CD4-positive, alpha-beta memory T cell (primary cell): ENCODE measurements around the gene ZDHHC8. TPM values are rescaled to one million over a fixed set of nuclear protein-coding genes. Genes with fewer than 3 reads are reported as not detected.

Experiments used
- CTCF ChIA-PET: fragments of 350-600 bp; sonication (Branson Sonifier 250); formaldehyde crosslinking; loops from one replicate; lab custom pipeline; 2021; ENCODE audit warnings: inconsistent platforms; ENCODE audit not compliant: partially characterized antibody; lab: Charles Lee
- POLR2A ChIA-PET: fragments of 350-600 bp; sonication (Branson Sonifier 250); formaldehyde crosslinking; loops from one replicate; lab custom pipeline; 2021; ENCODE audit not compliant: partially characterized antibody; lab: Charles Lee
- DNase-seq, 5 donors: peaks; one replicate each; pipeline versions ENCODE4 v3.0.0 to v3.0.0-alpha.2; 2020 to 2022; ENCODE audit warnings: mixed read lengths in 1 of 5
- H3K27ac ChIP-seq: one replicate; pipeline ENCODE4 v1.7.0; 2013; ENCODE audit warnings: low read depth, low read length
- H3K27me3 ChIP-seq: 2 replicates; pipeline ENCODE4 v1.7.0; 2013; ENCODE audit warnings: mild to moderate bottlenecking, low read length, moderate library complexity; ENCODE audit not compliant: insufficient read depth
- H3K36me3 ChIP-seq: 2 replicates; pipeline ENCODE4 v1.7.0; 2013; ENCODE audit warnings: mild to moderate bottlenecking, low read length, moderate library complexity; ENCODE audit not compliant: insufficient read depth
- H3K4me1 ChIP-seq: 2 replicates; pipeline ENCODE4 v1.7.0; 2013; ENCODE audit warnings: mild to moderate bottlenecking, low read length, moderate library complexity; ENCODE audit not compliant: insufficient read depth
- H3K4me3 ChIP-seq, 2 donors: one replicate each; pipeline ENCODE4 v1.7.0; 2013; ENCODE audit warnings: low read length in 2 of 2, mild to moderate bottlenecking in 1 of 2
- H3K9me3 ChIP-seq, 2 donors: one replicate each; pipeline ENCODE4 v1.7.0; 2013; ENCODE audit warnings: low read length in 2 of 2, control low read depth in 1 of 2; ENCODE audit not compliant: control insufficient read depth in 1 of 2
- H3K27ac Mint-ChIP-seq, 7 donors: one replicate each; pipeline ENCODE4 v1.8.0; 2020 to 2021; ENCODE audit warnings: mixed read lengths in 7 of 7, mild to moderate bottlenecking in 6 of 7, inconsistent platforms in 3 of 7, moderate library complexity in 3 of 7
- H3K27me3 Mint-ChIP-seq, 2 donors: one replicate each; pipeline ENCODE4 v1.8.0; 2020 to 2021; ENCODE audit warnings: mixed read lengths in 2 of 2
- H3K36me3 Mint-ChIP-seq, 2 donors: one replicate each; pipeline ENCODE4 v1.8.0; 2020 to 2021; ENCODE audit warnings: mixed read lengths in 2 of 2, inconsistent platforms in 1 of 2, mild to moderate bottlenecking in 1 of 2
- H3K4me1 Mint-ChIP-seq, 4 donors: one replicate each; pipeline ENCODE4 v1.8.0; 2020 to 2021; ENCODE audit warnings: mixed read lengths in 4 of 4, mild to moderate bottlenecking in 1 of 4
- H3K4me3 Mint-ChIP-seq, 8 donors: one replicate each; pipeline ENCODE4 v1.8.0; 2020 to 2021; ENCODE audit warnings: mixed read lengths in 8 of 8, mild to moderate bottlenecking in 7 of 8, moderate library complexity in 6 of 8, inconsistent platforms in 3 of 8
- H3K9me3 Mint-ChIP-seq, 8 donors: one replicate each; pipeline ENCODE4 v1.8.0; 2020 to 2021; ENCODE audit warnings: mixed read lengths in 8 of 8, mild to moderate bottlenecking in 5 of 8, inconsistent platforms in 3 of 8, moderate library complexity in 1 of 8
- intact Hi-C: fragments of 100-400 bp; cut with micrococcal nuclease; formaldehyde crosslinking; loops from one replicate; pipeline ENCODE4 v1.15.1; 2023
- polyA plus RNA-seq, 2 donors: library from polyadenylated mRNA; unstranded; fragments of 300-500 nt; fragmentation: Illumina TruSeq; gene quantifications; one replicate each; pipeline ENCODE4 v1.2.3, GENCODE V29; 2021
- total RNA-seq, 2 experiments: library from RNA; stranded (reverse); gene quantifications; one replicate each; pipeline ENCODE4 v1.2.3, GENCODE V29; 2021

Gene ZDHHC8
- total and polyA plus RNA-seq, 4 experiments from 2014 or later = 1.0 to 81.7 (median 43.5) TPM

DNA sequence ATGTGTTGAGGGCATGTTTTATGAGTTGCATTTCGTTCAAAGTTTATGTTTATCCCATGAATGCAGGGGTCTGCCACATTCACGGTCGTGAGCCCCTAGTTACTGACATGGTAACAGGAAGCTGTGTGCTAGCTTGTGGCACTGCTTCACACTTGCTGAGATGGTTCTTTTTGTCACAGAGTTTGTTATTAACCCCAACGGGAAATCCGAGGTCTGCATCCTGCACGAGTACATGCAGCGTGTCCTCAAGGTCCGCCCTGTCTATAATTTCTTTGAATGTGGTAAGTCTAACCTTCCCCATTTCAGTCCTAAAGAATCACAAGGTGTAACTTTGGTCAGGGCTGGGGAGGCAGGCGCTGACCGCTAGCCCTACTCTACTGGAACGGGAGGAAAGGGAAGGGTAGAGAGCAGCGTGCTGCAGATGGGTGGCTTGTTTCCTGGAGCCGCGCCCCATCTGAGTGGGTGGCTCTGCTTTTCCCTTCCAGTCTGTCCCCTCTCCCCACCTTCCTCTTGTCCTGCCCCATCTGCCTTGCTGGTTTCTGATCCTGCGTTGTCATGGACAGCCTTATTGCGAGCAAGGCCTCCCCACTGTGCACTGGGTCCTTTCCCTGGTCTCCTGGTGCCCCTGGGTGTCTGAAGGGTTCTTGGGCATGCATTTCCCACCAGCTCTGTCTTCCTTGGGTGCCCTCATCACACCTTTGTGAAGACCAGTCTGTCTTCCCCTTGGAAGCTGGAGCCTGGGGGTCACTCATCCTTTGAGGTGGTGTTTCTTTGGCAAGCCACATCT, 39.7 kb upstream of the ZDHHC8 start:
- H3K4me1 ChIP-seq = peaks cover 17% of the 10 kb centered on the region
- no peaks in the 10 kb centered on the region for H3K9me3 Mint-ChIP-seq
- no peaks in the 10 kb centered on the region for H3K27me3 ChIP-seq
- H3K36me3 Mint-ChIP-seq = peaks cover 61 to 76% of the 10 kb centered on the region in 2 donors
- H3K27me3 Mint-ChIP-seq = no peaks in the 10 kb centered on the region
- no peak for DNase-seq
- POLR2A ChIA-PET = interaction anchor here (1.4 kb wide), 1 partner anchor 9 kb away, joined by 3 read pairs; no protein-coding TSS in a partner anchor
- intact Hi-C loops = no loop called here
- H3K36me3 ChIP-seq = peaks cover 89% of the 10 kb centered on the region
- CTCF ChIA-PET = no interaction called here
- H3K4me1 Mint-ChIP-seq = peaks cover 6 to 34% (median 25%) of the 10 kb centered on the region in 4 donors
- H3K27ac Mint-ChIP-seq = peak overlapping the region; percentile 35 to 88 (median 70)
- no peak overlapping the region for H3K4me3 ChIP-seq
- peak overlapping the region in 5 of 8 donors; percentile 24 to 77 (median 44) for H3K4me3 Mint-ChIP-seq
- H3K27ac ChIP-seq = peak overlapping the region; percentile 16
- H3K9me3 ChIP-seq = no peaks in the 10 kb centered on the region

DNA sequence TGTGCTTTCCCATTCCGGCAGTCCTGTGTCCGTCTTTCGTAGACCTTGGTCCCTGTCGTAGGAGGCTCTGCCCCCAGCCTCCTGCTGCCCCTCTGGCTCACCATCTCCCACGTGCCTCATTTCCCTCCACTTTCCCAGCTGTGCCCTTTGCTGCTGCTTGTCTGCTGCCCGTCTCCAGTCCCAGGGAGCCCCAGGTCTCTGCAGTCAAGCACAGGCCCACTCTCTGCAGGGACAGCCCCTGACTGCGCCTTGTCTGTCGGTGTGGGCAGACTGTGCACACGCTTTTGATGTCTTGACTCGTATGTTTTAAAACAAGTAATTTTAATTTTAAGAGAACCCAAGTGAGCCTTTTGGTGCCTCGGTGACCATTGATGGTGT, 39.1 kb upstream of the ZDHHC8 start:
- no peak for DNase-seq
- Mint-ChIP-seq H3K9me3 (no peaks in the 10 kb centered on the region), H3K4me1 (peaks cover 6 to 39% (median 24%) of the 10 kb centered on the region in 4 donors), H3K27ac (peak overlapping the region in 6 of 7 donors; percentile 30 to 86 (median 56)), H3K4me3 (peak overlapping the region in 4 of 8 donors; percentile 30 to 77 (median 47)), H3K27me3 (no peaks in the 10 kb centered on the region), H3K36me3 (peaks cover 61 to 76% of the 10 kb centered on the region in 2 donors)
- Histone ChIP-seq H3K4me1 (peaks cover 17% of the 10 kb centered on the region), H3K9me3 (no peaks in the 10 kb centered on the region), H3K27me3 (no peaks in the 10 kb centered on the region), H3K4me3 (no peak overlapping the region), H3K27ac (peak overlapping the region; percentile 16), H3K36me3 (peaks cover 89% of the 10 kb centered on the region)
- CTCF ChIA-PET = no interaction called here
- intact Hi-C loops = no loop called here
- POLR2A ChIA-PET = no interaction called here

DNA sequence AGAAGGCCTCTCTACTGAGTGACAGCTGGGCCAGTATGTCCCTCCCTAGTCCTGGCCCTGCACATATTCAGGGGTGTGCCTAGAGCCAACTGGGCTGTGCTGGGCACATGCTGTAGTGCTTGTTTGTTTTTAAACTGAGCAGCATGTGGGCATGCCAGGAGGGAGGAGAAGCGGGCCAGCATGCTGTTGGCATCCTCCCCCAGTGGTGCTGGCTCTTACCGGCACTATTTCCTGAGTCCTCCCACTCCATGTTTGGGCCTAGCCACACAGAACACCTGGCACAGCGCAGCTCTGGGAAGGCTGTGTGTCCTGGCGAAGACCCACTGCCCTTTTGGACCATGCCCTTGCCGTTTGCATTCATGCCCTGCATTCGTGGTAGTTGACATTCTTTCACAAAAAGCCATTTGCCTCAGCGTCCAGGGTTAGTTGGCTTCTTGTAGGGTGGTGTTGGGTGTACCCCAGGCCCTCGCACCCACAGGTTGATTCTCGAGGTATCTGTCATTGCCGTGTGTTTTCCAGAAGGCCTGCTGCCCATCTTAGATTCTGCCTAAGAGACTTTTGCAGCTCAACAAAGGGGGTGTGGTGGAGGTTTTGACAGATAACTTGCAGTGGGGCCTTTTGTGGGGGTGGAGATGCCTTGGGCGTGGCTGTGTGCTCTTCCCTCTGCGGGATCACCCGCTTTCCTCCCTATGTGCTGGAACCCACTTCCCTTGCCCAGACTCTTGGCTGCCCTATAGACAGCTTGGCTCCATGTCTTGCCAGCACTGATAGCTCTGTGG, 38.0 kb upstream of the ZDHHC8 start:
- DNase-seq = no peak
- no peaks in the 10 kb centered on the region for H3K9me3 ChIP-seq
- ChIA-PET CTCF (no interaction called here), POLR2A (no interaction called here)
- peaks cover 61 to 75% of the 10 kb centered on the region in 2 donors for H3K36me3 Mint-ChIP-seq
- H3K27me3 Mint-ChIP-seq = no peaks in the 10 kb centered on the region
- no peaks in the 10 kb centered on the region for H3K9me3 Mint-ChIP-seq
- H3K27me3 ChIP-seq = no peaks in the 10 kb centered on the region
- peak overlapping the region in 3 of 8 donors; percentile 37 to 50 (median 43) for H3K4me3 Mint-ChIP-seq
- H3K27ac Mint-ChIP-seq = peak overlapping the region in 3 of 7 donors; percentile 46 to 75 (median 62)
- peaks cover 10 to 42% (median 27%) of the 10 kb centered on the region in 4 donors for H3K4me1 Mint-ChIP-seq
- H3K4me3 ChIP-seq = no peak overlapping the region
- no peak overlapping the region for H3K27ac ChIP-seq
- H3K4me1 ChIP-seq = peaks cover 22% of the 10 kb centered on the region
- H3K36me3 ChIP-seq = peaks cover 82% of the 10 kb centered on the region
- intact Hi-C loops = no loop called here

DNA sequence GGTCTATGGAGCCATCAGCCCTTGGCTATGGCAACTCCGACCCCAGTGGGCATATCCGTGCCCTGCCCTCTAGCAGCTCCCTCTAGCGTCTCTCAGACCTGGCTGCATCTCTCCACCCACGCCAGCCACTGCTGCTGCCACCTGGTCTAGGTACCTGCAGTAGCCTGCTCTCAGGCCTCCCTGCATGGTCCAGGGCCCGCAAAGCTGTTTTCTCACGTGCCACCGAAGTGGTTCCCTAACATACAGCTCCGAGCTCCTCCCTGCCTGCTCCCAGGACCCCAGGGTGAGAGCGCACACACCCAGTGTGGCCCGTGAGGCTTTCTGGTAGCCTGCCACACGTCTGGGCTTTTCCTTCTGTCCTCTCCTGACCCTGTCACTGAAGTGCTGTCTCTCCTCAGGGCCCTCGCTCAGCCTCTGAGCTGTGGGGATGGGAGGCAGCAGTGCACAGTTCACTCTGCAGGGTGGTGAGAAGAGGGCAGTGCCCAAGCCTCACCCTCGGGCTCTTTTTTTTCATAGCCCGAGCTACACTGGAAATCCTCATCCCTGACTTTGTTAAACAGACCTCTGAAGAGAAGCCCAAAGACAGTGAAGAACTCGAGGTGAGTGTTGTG, 37.3 kb upstream of the ZDHHC8 start:
- no peaks in the 10 kb centered on the region for H3K27me3 Mint-ChIP-seq
- intact Hi-C loops = no loop called here
- peaks cover 57 to 72% of the 10 kb centered on the region in 2 donors for H3K36me3 Mint-ChIP-seq
- ChIA-PET POLR2A (no interaction called here), CTCF (no interaction called here)
- H3K4me3 Mint-ChIP-seq = peak overlapping the region in 2 of 8 donors; percentile 29 to 43
- H3K27me3 ChIP-seq = no peaks in the 10 kb centered on the region
- H3K27ac Mint-ChIP-seq = peak overlapping the region in 5 of 7 donors; percentile 41 to 62 (median 60)
- H3K27ac ChIP-seq = no peak overlapping the region
- peaks cover 85% of the 10 kb centered on the region for H3K36me3 ChIP-seq
- no peak overlapping the region for H3K4me3 ChIP-seq
- peaks cover 29% of the 10 kb centered on the region for H3K4me1 ChIP-seq
- no peaks in the 10 kb centered on the region for H3K9me3 Mint-ChIP-seq
- no peak for DNase-seq
- peaks cover 14 to 49% (median 32%) of the 10 kb centered on the region in 4 donors for H3K4me1 Mint-ChIP-seq
- H3K9me3 ChIP-seq = no peaks in the 10 kb centered on the region

DNA sequence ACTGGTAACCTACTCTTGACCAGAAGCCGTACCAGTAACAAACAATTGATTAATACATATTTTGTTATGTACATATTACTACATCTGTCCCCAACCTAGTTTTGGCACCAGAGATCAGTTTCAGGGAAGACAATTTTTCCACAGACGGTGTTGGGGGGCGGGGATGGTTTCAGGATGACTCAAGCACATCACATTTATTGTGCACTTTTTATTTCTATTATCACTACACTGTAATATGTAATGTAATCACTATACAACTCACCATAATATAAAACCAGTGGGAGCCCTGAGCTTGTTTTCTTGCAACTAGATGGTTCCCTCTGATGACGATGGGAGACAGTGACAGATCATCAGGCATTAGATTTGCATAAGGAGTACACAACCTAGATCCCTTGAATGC, 36.1 kb upstream of the ZDHHC8 start:
- Mint-ChIP-seq H3K4me1 (peaks cover 26 to 56% (median 42%) of the 10 kb centered on the region in 4 donors), H3K27me3 (no peaks in the 10 kb centered on the region), H3K4me3 (no peak overlapping the region), H3K27ac (peak overlapping the region in 4 of 7 donors; percentile 42 to 87 (median 73)), H3K9me3 (no peaks in the 10 kb centered on the region), H3K36me3 (peaks cover 47 to 64% of the 10 kb centered on the region in 2 donors)
- intact Hi-C loops = no loop called here
- H3K4me1 ChIP-seq = peaks cover 34% of the 10 kb centered on the region
- POLR2A ChIA-PET = no interaction called here
- H3K9me3 ChIP-seq = no peaks in the 10 kb centered on the region
- H3K4me3 ChIP-seq = no peak overlapping the region
- no peak overlapping the region for H3K27ac ChIP-seq
- CTCF ChIA-PET = no interaction called here
- peaks cover 73% of the 10 kb centered on the region for H3K36me3 ChIP-seq
- H3K27me3 ChIP-seq = no peaks in the 10 kb centered on the region
- no peak for DNase-seq

DNA sequence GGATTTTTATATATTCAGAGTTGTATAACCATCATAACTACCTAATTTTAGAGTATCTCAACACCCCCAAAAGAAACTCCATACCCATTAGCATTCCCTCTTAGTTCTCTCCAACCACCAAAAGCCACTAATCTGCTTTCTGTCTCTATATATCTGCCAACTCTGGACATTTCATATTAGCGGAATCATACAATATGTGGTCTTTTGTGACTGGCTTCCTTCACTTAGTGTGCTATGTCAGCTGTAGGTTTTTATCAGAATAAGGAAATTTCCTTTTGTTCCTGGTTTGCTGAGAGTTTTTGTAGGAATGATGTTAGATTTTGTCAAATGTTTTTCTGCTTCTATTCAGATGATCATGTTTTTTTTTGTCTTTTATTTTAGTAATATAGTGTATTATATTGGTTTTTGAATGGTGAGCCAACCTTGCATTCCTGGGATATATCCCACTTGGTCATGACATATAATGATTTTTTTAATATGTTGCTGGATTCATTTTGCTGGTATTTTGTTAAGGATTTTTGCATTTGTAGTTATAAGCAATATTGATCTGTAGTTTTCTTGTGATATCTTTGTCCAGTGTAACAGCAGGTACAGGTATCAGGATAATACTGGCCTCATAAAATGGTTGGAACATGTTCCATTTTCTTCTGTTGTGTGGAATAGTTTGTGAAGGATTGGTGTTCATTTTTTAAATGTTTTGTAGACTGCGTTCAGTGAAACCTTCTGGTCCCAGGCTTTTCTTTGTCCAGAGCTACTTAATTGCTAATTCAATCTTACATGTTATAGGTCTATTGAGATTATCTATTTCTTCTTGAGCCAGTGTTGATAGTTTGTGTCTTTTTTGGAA, 34.8 kb upstream of the ZDHHC8 start:
- Mint-ChIP-seq H3K4me1 (peaks cover 26 to 52% (median 40%) of the 10 kb centered on the region in 4 donors), H3K9me3 (no peaks in the 10 kb centered on the region), H3K27ac (peak overlapping the region; percentile 3 to 79 (median 30)), H3K36me3 (peaks cover 34 to 55% of the 10 kb centered on the region in 2 donors), H3K27me3 (no peaks in the 10 kb centered on the region), H3K4me3 (no peak overlapping the region)
- intact Hi-C loops = no loop called here
- Histone ChIP-seq H3K9me3 (no peaks in the 10 kb centered on the region), H3K4me1 (peaks cover 30% of the 10 kb centered on the region), H3K27me3 (no peaks in the 10 kb centered on the region), H3K36me3 (peaks cover 60% of the 10 kb centered on the region), H3K4me3 (no peak overlapping the region), H3K27ac (no peak overlapping the region)
- POLR2A ChIA-PET = no interaction called here
- no peak for DNase-seq
- CTCF ChIA-PET = interaction anchor here (0.5 kb wide), 1 partner anchor 173 kb away, joined by 4 read pairs; no protein-coding TSS in a partner anchor
